HCT116 (cell line): ENCODE data around the gene PIM3.

Source experiments
- CEBPB ChIP-seq: IDR thresholded peaks from 2 replicates; pipeline ENCODE4 v1.6.1; 2012; ENCODE audit warnings: low read depth
- EZH2phosphoT487 ChIP-seq: fragments of 200-600 bp; IDR thresholded peaks from 2 replicates; pipeline ENCODE4 v1.6.1; 2018; ENCODE audit warnings: antibody characterized with exemption, borderline replicate concordance
- POLR2A ChIP-seq: IDR thresholded peaks from 2 replicates; pipeline ENCODE4 v1.7.0; 2011; ENCODE audit warnings: borderline replicate concordance; ENCODE audit not compliant: insufficient read depth, insufficient read length; ENCODE audit errors: extremely low read depth
- POLR2AphosphoS5 ChIP-seq: IDR thresholded peaks from 2 replicates; pipeline ENCODE4 v1.6.1; 2011; ENCODE audit warnings: mild to moderate bottlenecking, low read depth, low read length, moderate library complexity
- SRF ChIP-seq: IDR thresholded peaks from 2 replicates; pipeline ENCODE4 v1.6.1; 2012; ENCODE audit warnings: low read depth
- TF ChIP-seq, protein P1 (sequence below), 3 experiments: fragments of 200-600 bp in 1 of 3; sonication (generic) in 1 of 3; IDR thresholded peaks in 2 of 3; conservative IDR thresholded peaks in 1 of 3; 2 replicates each; pipeline ENCODE4 v1.5.1; 2012 to 2017; ENCODE audit warnings: low read depth in 2 of 3, low read length in 2 of 3, antibody characterized with exemption in 1 of 3, borderline replicate concordance in 1 of 3, control low read depth in 1 of 3, mild to moderate bottlenecking in 1 of 3, mixed read lengths in 1 of 3, mixed run types in 1 of 3, moderate library complexity in 1 of 3; ENCODE audit not compliant: insufficient read depth in 1 of 3
- TF ChIP-seq, protein P2 (sequence below): IDR thresholded peaks from 2 replicates; pipeline ENCODE4 v1.6.1; 2012

DNA sequence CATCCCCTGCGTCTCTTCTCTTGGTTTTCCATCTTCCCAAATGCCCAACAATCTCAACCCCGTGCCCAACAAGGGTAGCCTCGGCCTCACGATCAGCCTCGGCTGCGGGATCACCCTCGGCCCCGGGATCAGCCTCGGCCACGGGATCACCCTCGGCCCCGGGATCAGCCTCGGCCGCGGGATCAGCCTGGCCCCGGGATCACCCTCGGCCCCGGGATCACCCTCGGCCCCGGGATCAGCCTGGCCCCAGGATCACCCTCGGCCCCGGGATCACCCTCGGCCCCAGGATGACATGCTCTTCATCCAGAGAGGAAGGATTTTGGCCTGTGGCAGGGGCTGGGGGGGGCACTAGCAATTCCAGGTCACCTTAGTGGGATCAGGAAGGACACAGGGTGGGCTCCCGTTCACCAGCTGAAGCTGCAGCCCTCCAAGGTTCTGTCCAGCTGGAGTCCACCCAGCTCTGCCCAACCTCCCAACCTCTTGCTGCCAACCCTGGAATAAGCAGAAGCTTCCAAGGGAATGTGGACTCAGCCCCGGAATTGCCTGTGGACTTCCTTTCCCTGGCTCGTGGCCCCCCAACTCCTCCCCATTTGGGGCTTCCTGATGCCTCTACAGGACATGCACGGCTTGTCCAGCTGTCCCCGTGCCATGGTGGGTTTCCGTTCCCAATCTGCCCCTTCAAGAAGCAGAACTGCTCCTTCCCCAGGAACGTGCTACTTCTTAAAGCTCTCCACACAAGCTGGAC is 48.5 kb upstream of the PIM3 start:
- TF ChIP-seq, protein P1, sequence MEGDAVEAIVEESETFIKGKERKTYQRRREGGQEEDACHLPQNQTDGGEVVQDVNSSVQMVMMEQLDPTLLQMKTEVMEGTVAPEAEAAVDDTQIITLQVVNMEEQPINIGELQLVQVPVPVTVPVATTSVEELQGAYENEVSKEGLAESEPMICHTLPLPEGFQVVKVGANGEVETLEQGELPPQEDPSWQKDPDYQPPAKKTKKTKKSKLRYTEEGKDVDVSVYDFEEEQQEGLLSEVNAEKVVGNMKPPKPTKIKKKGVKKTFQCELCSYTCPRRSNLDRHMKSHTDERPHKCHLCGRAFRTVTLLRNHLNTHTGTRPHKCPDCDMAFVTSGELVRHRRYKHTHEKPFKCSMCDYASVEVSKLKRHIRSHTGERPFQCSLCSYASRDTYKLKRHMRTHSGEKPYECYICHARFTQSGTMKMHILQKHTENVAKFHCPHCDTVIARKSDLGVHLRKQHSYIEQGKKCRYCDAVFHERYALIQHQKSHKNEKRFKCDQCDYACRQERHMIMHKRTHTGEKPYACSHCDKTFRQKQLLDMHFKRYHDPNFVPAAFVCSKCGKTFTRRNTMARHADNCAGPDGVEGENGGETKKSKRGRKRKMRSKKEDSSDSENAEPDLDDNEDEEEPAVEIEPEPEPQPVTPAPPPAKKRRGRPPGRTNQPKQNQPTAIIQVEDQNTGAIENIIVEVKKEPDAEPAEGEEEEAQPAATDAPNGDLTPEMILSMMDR (IDR thresholded peaks at IDR 0.05 in 2 of 3, conservative IDR thresholded peaks at IDR 0.05 in 1 of 3; ENCODE audit: borderline replicate concordance in 1 of 3, insufficient read depth in 1 of 3, low read depth in 2 of 3, low read length in 2 of 3): no peak
- no peak for TF ChIP-seq CEBPB
- no peak for TF ChIP-seq POLR2AphosphoS5
- TF ChIP-seq POLR2A: no peak
- no peak for TF ChIP-seq SRF
- TF ChIP-seq, protein P2, sequence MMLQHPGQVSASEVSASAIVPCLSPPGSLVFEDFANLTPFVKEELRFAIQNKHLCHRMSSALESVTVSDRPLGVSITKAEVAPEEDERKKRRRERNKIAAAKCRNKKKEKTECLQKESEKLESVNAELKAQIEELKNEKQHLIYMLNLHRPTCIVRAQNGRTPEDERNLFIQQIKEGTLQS: no peak
- TF ChIP-seq EZH2phosphoT487: no peak
